IPS-NIHi11 (cell line): ENCODE data around the gene LRP2.
"Not testable (repeated sequence)": the region's sequence is repeated elsewhere in the genome, so short reads cannot be mapped to it uniquely, and the experiment has no call there.

ENCODE experiments used
- DNase-seq: peaks from one replicate; pipeline ENCODE4 v3.0.0; 2012; ENCODE audit warnings: mixed read lengths, low spot score

The LRP2 gene

GRCh38 chr2:169348321-169349024, 13.9 kb downstream of the LRP2 start:
- DNase-seq: no peak

GRCh38 chr2:169345486-169346437, 16.6 kb downstream of the LRP2 start:
- DNase-seq: no peak

GRCh38 chr2:169344736-169345485, 17.4 kb downstream of the LRP2 start:
- DNase-seq: no peak

GRCh38 chr2:169343202-169343601, 19.1 kb downstream of the LRP2 start:
- DNase-seq: no peak

- no peak for DNase-seq
Observed at GRCh38 chr2:169339657-169340056, 22.7 kb downstream of the LRP2 start.

- no peak for DNase-seq
Observed at GRCh38 chr2:169336695-169337094, 25.6 kb downstream of the LRP2 start.

GRCh38 chr2:169330555-169331198, 31.7 kb downstream of the LRP2 start:
- no peak for DNase-seq

- DNase-seq: no peak
Observed at GRCh38 chr2:169329688-169330554, 32.4 kb downstream of the LRP2 start.

GRCh38 chr2:169328785-169329184, 33.5 kb downstream of the LRP2 start:
- DNase-seq: no peak

GRCh38 chr2:169327837-169328236, 34.5 kb downstream of the LRP2 start:
- DNase-seq: not testable (repeated sequence)

- DNase-seq: not testable (repeated sequence)
Observed at GRCh38 chr2:169325886-169326285, 36.4 kb downstream of the LRP2 start.

GRCh38 chr2:169324581-169325260, 37.6 kb downstream of the LRP2 start:
- no peak for DNase-seq

- DNase-seq: no peak
Observed at GRCh38 chr2:169323841-169324240, 38.5 kb downstream of the LRP2 start.

GRCh38 chr2:169320561-169320960, 41.8 kb downstream of the LRP2 start:
- DNase-seq: no peak

- no peak for DNase-seq
Observed at GRCh38 chr2:169315357-169315756, 47.0 kb downstream of the LRP2 start.

- DNase-seq: not testable (repeated sequence)
Observed at GRCh38 chr2:169308349-169308748, 54.0 kb downstream of the LRP2 start.

GRCh38 chr2:169304689-169305088, 57.6 kb downstream of the LRP2 start:
- not testable (repeated sequence) for DNase-seq

- DNase-seq: no peak
Observed at GRCh38 chr2:169303579-169304305, 58.6 kb downstream of the LRP2 start.

GRCh38 chr2:169302364-169302763, 60.0 kb downstream of the LRP2 start:
- no peak for DNase-seq
